ENCODE data around the gene STK24. TPM values are rescaled to one million over a fixed set of nuclear protein-coding genes. Genes with fewer than 3 reads are reported as not detected.

Gene STK24
- total and polyA plus RNA-seq, 2 of the 8 experiments (the other 6 are each of a cell fraction or from before 2014, with no cell fraction given): 62.8 to 143 TPM

DNA sequence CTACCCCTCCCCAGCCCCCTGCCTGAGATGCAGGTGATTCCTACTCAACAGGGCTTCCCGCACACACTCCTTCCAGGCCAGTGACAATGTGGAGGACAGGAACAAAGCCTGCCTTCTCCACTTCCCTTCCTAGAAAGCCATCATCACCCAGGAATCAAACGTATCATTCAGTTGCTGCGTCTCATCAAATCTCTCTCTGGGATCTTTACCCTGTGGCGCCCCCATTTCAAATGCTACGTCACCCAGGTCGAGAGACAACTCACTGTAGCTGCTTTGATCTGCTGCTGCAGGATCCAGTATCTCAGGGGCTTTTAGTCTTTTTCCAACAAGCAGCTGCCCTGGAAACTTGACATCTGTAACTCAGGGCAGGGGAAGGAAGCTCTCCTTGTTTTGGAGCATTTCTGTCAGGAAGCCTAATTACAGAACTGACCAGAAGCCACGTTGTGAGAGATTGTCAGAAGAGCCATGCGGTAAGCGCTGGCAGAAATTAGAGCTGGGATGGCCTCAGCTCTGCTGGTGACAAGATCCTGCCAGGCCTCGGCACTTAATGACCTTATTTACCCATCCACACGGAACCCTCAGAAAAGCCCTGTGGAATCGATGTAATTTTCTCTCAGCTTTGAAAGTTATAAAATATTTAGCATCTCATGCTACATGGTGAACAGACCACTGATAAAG lies 140.5 kb downstream of the STK24 start:
- Histone ChIP-seq H4K91ac (replicated peaks; ENCODE audit: insufficient read length, low read length) (no peak overlapping the region), H3K18ac (ENCODE audit: extremely low read depth, low read length) (no peak overlapping the region), H3K27me3 (replicated peaks in 1 of 4; ENCODE audit: control insufficient read depth in 3 of 4, extremely low read depth in 1 of 4, insufficient read depth in 3 of 4, low read length in 3 of 4) (no peaks in the 10 kb centered on the region), H3K14ac (ENCODE audit: insufficient read length) (no peak overlapping the region), H3K23me2 (ENCODE audit: low read depth, low read length) (no peaks in the 10 kb centered on the region), H3K56ac (replicated peaks; ENCODE audit: insufficient read length, low read depth, low read length) (no peak overlapping the region), H2BK12ac (ENCODE audit: low read depth, low read length) (no peak overlapping the region), H3K4me1 (replicated peaks in 1 of 4; ENCODE audit: control insufficient read depth in 3 of 4, insufficient read depth in 4 of 4, low read length in 3 of 4) (no peaks in the 10 kb centered on the region), H3K36me3 (ENCODE audit: control insufficient read depth in 2 of 4, insufficient read depth in 4 of 4, low read length in 3 of 4) (peaks cover 0 to 6% (median 2%) of the 10 kb centered on the region in 4 experiments; a peak in 4 of 8 replicates), H2BK20ac (ENCODE audit: low read length) (no peak overlapping the region), H3K9me3 (ENCODE audit: insufficient read depth in 2 of 2, low read depth in 1 of 2, low read length in 1 of 2) (no peaks in the 10 kb centered on the region), H2BK120ac (replicated peaks; ENCODE audit: low read depth, low read length) (no peak overlapping the region), H3K27ac (ENCODE audit: low read depth, low read length) (no peak overlapping the region), H2AFZ (ENCODE audit: low read length) (no peak overlapping the region), H2BK15ac (ENCODE audit: low read length) (no peak overlapping the region), H3K79me1 (ENCODE audit: low read depth, low read length) (no peaks in the 10 kb centered on the region), H2BK5ac (ENCODE audit: low read depth, low read length) (no peak overlapping the region), H4K20me1 (replicated peaks in 1 of 2; ENCODE audit: control insufficient read depth in 1 of 2, insufficient read depth in 2 of 2, low read length in 2 of 2) (peaks cover 2 to 3% of the 10 kb centered on the region in 2 experiments), H3K23ac (ENCODE audit: insufficient read length) (no peak overlapping the region), H3K79me2 (ENCODE audit: control insufficient read depth in 1 of 2, insufficient read depth in 2 of 2, low read length in 2 of 2) (no peaks in the 10 kb centered on the region), H3K9ac (replicated peaks in 1 of 4; ENCODE audit: extremely low read depth in 1 of 4, low read depth in 3 of 4, low read length in 3 of 4) (no peak overlapping the region), H3K4me2 (ENCODE audit: insufficient read depth in 1 of 2, low read depth in 2 of 2, low read length in 2 of 2) (no peak overlapping the region), H3K4me3 (ENCODE audit: extremely low read depth in 1 of 4, insufficient read depth in 2 of 4, low read depth in 3 of 4, low read length in 4 of 4) (no peak overlapping the region), H3K4ac (replicated peaks; ENCODE audit: insufficient read length, low read depth, low read length) (no peak overlapping the region), H2AK5ac (ENCODE audit: low read depth, low read length) (no peak overlapping the region), H4K8ac (ENCODE audit: extremely low read depth, insufficient read depth, low read length) (no peak overlapping the region), H4K5ac (ENCODE audit: insufficient read length, low read depth, low read length) (no peak overlapping the region)
- CTCF ChIA-PET (ENCODE audit: partially characterized antibody): interaction anchor here (1.1 to 6.4 kb wide), 5 partner anchors 10 to 402 kb away, joined by 3 to 53 read pairs (median 6); no protein-coding TSS in a partner anchor
- no peak for FAIRE-seq
- TF ChIP-seq CTBP2 (IDR thresholded peaks at IDR 0.05; ENCODE audit: borderline replicate concordance, insufficient read depth, insufficient read length, low read length) (no peak), ZNF274 (IDR thresholded peaks at IDR 0.05; ENCODE audit: borderline replicate concordance, extremely low read depth, low read length) (no peak), YY1 (IDR thresholded peaks at IDR 0.05; ENCODE audit: low read depth, low read length) (no peak), RAD21 (IDR thresholded peaks at IDR 0.05 in 1 of 2, conservative IDR thresholded peaks at IDR 0.05 in 1 of 2; ENCODE audit: low read depth in 2 of 2, low read length in 2 of 2) (peak in 1 of 2 experiments; percentile 1; a peak in 1 of 4 replicates)
- 91% methylated on average over 12 of the region's 12 CpGs; no CpG with 5 or more reads in 1 of the 2 experiments for WGBS, 2 experiments (ENCODE audit: extremely low coverage in 1 of 2, insufficient coverage in 1 of 2, insufficient read length in 1 of 2, insufficient replicate concordance in 2 of 2, low coverage in 1 of 2, low lambda C conversion rate in 2 of 2, missing lambda C conversion rate in 1 of 2)
- no peak for DNase-seq (ENCODE audit: low read depth in 1 of 2, low spot score in 2 of 2)
- POLR2A ChIA-PET (ENCODE audit: partially characterized antibody): interaction anchor here (0.7 kb wide), 1 partner anchor 9 kb away, joined by 4 read pairs; no protein-coding TSS in a partner anchor
